ENCODE results near the gene CDK6.
"Not testable (repeated sequence)": the region's sequence is repeated elsewhere in the genome, so short reads cannot be mapped to it uniquely, and the experiment has no call there.

Gene CDK6

DNA sequence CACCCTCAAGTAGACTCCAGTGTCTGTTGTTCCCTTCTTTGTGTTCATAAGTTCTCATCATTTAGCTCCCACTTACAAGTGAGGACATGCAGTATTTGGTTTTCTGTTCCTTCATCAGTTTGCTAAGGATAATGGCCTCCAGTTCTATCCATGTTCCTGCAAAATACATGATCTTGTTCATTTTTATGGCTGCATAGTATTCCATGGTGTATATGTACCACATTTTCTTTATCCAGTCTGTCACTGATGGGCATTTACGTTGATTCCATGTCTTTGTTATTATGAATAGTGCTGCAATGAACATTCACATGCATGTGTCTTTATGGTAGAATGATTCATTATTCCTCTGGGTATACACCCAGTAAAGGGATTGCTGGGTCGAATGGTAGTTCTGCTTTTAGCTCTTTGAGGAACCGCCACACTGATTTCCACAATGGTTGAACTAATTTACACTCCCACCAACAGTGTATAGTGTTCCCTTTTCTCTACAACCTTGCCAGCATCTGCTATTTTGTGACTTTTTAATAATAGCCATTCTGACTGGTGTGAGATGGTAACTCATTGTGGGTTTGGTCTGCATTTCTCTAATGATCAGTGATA lies 79.0 kb downstream of the CDK6 start:
- not testable (repeated sequence) for DNase-seq

GRCh38 chr7:92755680-92756079 lies 80.7 kb downstream of the CDK6 start:
- DNase-seq, result no peak

DNA sequence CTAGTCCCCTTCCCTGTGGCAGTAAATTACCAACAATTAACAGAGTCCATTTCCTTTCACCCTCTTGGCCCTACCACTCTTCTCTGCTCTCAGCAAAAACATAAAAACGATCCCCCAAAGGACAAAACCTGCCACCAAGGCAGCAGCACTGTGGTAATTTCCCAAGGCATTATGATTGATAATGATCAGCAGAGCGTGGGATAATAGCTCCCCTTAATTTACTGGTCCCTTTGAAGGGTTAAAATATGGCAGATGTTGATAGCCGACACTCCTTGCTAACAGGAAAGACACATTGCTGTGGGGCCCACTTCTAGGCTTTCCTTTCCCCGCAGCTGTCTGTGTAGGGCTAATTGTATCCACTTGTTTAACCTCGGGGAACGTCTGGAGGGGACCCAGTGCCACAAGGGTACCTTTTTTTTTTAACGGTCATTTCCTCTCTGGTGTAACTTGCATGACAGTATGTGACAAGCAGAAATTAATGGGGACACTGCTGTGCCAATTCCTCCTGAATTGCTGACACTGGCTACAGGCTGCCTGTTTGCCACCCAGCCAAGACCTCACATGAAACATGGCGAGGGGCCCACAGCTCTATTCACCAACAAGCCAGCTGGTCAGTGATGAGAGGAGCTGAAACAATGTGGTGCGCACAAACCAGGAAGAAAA lies 81.3 kb downstream of the CDK6 start:
- peak; percentile 91 for DNase-seq

DNA sequence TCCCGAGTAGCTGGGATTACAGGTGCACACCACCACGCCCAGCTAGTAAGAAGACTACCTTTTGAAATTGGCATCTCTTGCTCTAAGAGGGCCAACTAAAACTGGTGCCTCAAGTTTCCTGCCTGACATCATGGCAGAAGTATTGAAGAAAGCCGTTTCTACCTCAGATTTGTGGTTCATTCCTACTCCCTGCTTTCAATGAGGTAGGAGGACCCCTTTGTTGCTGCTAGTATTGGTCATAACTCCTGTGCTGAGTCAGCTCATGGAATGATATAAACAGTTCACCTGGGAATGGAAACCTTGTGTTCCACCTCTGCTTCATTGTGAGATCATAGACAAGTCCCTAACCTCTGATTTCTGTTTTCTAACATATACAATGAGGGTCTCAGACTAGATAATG lies 82.8 kb downstream of the CDK6 start:
- DNase-seq, result no peak

DNA sequence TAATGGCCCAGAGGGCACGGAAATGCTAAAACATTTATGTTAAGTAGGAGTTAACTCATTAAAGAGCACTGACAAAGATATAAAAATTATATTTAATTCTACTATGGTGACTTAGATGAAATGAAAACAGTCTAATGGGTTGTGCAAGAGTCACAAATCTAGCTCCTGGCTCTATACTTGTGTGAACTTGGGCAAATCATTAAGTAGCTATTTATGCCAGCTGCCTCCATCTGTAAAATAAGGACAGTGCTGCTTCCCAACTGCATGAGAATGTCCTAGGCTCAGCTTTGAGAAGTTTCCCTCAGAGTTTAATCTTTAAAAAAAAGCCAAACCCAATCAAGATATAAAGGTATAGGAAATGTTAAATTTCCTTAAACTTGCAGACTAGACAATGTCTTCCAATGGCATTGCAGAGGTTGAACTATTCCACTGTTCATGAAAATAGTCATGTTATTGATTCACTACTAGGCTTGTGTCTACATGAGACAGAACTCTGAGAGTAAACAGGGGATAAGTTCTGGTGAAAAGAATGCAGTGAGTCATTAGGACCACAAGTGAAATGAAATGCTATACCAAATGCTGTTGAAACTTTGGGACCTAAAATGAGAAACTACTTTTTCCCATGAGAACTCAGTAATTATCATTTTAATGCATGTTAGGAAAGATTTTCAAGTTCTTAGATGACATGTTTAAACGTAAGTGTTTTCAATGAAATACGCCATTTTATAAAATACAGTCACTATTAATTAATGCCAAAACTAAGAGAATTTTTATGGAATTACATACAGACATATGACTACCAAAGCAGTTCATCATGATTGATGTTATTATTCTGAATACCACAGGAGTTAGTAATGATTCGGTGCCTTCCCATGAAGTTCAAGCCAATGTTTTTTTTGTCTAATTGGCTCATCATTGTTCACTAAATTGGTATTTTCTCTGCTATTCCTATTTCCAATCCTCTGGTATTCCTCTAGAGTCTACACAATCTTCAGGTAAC lies 84.2 kb downstream of the CDK6 start:
- no peak for DNase-seq

- DNase-seq, result no peak
Observed at GRCh38 chr7:92750946-92751345, 85.4 kb downstream of the CDK6 start.

DNA sequence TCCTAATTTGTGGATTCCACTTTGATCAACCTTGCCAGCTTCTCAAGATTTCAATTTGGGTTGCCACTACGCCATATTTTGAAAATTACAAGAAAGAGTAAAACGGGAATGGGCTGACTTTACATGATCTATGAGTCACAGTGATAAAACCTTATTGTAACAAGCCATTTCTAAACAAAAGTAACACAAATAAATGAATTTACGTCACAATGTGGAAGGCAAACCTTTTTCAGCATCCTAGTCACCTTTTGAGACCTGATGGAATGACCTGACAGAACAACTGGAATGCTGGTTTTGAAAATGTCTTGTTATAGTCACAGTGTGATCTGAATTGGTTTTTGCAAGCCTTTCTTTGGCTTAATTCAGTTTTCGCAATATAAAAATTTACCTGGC lies 85.9 kb downstream of the CDK6 start:
- no peak for DNase-seq

DNA sequence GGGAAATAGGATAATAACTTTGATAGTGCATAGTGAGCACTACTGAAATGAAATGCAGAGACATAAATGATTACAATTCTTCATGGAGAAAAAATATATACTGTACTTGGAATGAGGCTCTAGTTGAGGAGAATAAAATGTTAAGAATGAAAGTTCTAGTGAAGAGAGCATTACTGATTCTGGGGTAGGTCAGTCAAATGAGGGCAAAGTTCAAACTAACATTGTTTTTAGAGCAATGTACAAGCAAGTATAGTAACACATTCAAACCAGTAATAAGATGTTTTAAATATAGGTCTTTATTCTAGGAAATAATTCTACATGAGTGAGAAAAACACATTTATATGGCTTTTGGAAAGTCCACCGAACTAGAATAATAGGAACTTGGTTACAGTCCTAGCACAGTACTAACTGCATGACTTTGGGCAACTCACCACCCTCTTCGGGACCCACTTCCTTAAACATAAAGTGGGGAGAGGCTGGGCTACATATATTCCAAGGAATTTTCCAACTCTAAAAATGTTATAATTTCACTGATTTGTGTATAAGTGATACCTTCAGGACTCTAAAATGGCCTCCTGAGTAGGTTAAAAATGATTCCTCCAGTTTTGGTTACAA lies 86.4 kb downstream of the CDK6 start:
- no peak for DNase-seq

GRCh38 chr7:92749327-92749755 lies 87.0 kb downstream of the CDK6 start:
- DNase-seq, result no peak

DNA sequence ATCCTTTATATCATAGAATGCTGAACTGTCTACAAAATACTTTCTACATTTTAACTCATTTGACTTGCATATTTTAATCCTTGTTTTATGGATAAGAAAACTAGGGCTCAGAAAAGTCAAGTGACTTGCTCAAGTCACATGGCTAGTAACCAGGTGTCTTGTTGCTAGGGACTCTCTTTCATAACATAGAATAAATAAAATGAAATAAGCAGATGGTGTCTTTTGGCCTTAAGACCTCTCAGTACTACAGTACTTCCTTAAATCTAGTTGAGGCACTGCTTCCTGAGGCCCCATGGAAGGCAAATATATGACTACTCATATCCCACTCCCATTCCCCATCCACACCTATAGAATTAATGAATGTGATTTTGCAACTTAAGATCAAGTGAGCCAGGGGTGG lies 87.9 kb downstream of the CDK6 start:
- DNase-seq, result no peak

DNA sequence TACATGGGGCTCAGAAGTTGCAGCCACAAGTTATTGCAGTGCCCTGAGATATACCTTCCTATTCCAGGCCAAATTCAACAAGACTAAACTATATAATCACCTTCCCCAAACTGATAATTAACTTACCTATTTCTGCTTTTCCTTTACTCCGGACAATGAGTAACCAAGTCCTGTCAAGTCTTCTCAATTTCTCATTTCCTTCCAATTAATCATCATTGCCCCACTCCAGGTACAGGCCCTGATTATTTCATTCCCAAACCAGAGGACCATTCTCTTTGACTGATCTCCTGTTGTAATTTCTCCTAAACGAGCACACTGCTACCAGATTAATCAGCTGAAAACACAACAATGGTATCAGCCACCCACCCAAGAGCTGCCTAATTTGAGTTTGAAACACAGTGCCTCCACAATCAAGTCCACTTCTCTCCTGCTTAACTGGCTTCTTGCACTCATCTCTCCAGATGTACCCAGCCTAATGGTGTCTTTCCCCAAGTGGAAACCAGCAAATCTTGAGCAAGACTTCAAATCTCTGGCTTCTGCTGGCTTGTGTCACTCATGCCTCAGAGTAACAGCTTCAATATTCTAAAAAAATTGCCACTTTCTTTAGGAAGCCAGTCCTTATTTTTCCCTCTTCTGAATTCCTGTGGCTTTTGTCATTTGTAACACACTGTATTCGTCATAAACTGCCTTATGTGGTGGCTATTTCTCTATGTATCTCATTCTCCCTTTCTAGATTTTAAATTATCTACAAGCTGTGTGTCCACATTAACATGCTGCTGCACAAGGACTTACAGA lies 89.1 kb downstream of the CDK6 start:
- no peak for DNase-seq

DNA sequence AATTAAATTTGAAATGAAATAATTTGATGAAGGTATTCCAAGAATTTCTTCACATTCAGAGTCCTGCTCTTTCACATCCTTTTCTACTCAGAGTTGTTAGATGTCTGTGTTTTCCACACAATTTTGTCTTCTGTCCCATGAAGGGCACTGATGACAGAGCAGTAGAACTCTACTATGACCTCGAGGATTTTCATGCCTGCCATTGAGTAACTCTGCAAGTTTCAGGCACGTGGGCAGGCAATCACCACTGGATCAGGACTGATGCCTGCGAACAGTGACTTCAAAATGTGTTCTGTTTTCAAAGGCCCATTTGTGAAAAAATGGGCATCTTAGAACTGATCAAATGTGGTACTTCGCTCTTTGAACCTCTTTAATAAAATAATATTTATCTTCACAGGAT lies 91.1 kb downstream of the CDK6 start:
- no peak for DNase-seq

- not testable (repeated sequence) for DNase-seq
Observed at GRCh38 chr7:92744180-92744579, 92.2 kb downstream of the CDK6 start.

DNA sequence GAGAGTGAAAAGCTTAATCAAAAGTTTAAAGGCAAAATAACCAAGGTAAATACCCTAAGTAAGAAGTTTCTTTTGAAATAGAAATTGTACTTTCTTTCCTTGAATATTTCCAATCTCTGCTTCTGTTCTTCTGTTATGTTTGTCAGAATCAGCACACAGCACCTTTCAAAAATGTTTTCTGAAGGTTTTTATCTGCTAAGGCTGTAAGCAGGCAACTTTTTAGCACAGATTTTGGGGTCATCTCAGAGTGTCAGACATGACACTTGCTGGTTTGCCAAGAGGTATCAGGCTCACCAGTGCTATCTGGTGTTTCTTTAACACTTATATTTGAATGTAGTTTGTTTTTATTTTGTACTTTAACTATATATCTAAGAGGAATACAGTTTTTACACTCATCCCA lies 94.2 kb downstream of the CDK6 start:
- DNase-seq, result no peak

GRCh38 chr7:92740700-92741126 lies 95.7 kb downstream of the CDK6 start:
- DNase-seq, result no peak

GRCh38 chr7:92740134-92740533 lies 96.2 kb downstream of the CDK6 start:
- no peak for DNase-seq

GRCh38 chr7:92739091-92739490 lies 97.3 kb downstream of the CDK6 start:
- DNase-seq, result no peak

GRCh38 chr7:92737706-92738105 lies 98.7 kb downstream of the CDK6 start:
- no peak for DNase-seq

- no peak for DNase-seq
Observed at GRCh38 chr7:92736870-92737269, 99.5 kb downstream of the CDK6 start.

- DNase-seq, result no peak
Observed at GRCh38 chr7:92735707-92736106, 100.7 kb downstream of the CDK6 start.

GRCh38 chr7:92732316-92733036 lies 103.9 kb downstream of the CDK6 start:
- no peak for DNase-seq

Measured in KG1 (cell line).